Measurements from ENCODE around the gene ZNF324. TPM values are rescaled to one million over a fixed set of nuclear protein-coding genes. Genes with fewer than 3 reads are reported as not detected.

Gene ZNF324
- polyA plus RNA-seq, 1 of the 3 experiments (the other 2 are of a cell fraction) = 5.6 TPM

DNA sequence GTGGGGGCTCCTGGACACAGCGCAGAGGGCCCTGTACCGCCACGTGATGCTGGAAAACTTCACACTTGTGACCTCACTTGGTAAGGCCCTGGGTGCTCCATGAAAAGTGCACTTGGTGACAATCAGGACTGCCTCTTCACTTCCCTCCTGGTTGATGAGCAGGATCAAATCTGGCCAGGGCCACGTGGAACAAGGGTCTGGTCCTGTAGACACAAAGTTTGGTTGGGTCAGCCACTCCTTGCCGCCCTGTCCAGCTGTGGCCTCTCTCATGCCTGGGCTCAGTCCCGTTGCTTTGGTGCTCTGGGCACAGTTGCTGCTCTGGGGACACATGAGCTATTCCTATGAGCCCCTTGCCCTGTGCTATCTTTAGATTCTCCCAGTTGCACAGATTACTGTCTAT is 13.1 kb upstream of the ZNF324 start (continued):
- TF ChIP-seq NFIC (IDR thresholded peaks at IDR 0.05; ENCODE audit: borderline replicate concordance) (no peak), MEF2A (IDR thresholded peaks at IDR 0.05; ENCODE audit: borderline replicate concordance, low read depth) (no peak), CHD2 (IDR thresholded peaks at IDR 0.05; ENCODE audit: low read length, partially characterized antibody) (no peak), JUND (IDR thresholded peaks at IDR 0.05) (no peak), ELF1 (IDR thresholded peaks at IDR 0.05) (no peak), TAF1 (IDR thresholded peaks at IDR 0.05; ENCODE audit: borderline replicate concordance, low read depth, low read length) (no peak), NRF1 (IDR thresholded peaks at IDR 0.05; ENCODE audit: low read depth, low read length) (no peak), TEAD4 (IDR thresholded peaks at IDR 0.05; ENCODE audit: borderline replicate concordance, insufficient read depth) (no peak)
- TF ChIP-seq, protein P1, sequence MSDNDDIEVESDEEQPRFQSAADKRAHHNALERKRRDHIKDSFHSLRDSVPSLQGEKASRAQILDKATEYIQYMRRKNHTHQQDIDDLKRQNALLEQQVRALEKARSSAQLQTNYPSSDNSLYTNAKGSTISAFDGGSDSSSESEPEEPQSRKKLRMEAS (IDR thresholded peaks at IDR 0.05; ENCODE audit: low read depth) = no peak
- TF ChIP-seq, protein P2, sequence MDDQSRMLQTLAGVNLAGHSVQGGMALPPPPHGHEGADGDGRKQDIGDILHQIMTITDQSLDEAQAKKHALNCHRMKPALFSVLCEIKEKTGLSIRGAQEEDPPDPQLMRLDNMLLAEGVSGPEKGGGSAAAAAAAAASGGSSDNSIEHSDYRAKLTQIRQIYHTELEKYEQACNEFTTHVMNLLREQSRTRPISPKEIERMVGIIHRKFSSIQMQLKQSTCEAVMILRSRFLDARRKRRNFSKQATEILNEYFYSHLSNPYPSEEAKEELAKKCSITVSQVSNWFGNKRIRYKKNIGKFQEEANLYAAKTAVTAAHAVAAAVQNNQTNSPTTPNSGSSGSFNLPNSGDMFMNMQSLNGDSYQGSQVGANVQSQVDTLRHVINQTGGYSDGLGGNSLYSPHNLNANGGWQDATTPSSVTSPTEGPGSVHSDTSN (IDR thresholded peaks at IDR 0.05) = no peak

DNA sequence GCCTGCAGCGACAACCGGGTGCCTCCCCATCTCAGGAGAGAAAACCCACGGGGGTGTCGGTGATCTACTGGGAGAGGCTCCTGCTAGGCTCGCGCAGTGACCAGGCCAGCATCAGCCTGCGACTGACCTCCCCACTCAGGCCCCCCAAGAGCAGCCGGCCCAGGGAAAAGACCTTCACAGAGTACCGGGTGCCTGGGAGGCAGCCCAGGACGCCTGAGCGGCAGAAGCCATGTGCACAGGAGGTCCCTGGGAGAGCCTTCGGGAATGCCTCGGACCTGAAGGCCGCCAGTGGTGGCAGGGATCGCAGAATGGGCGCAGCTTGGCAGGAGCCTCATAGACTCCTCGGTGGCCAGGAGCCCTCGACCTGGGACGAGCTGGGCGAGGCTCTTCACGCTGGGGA is 11.6 kb upstream of the ZNF324 start:
- no peak overlapping the region for H3K9ac ChIP-seq
- no peak overlapping the region for H2AFZ ChIP-seq (ENCODE audit: low read depth)
- H3K9me3 ChIP-seq = no peaks in the 10 kb centered on the region
- 93% methylated on average over 9 of the region's 21 CpGs for WGBS (ENCODE audit: low lambda C conversion rate)
- POLR2A ChIA-PET = no interaction called here
- peaks cover 0 to 7% of the 10 kb centered on the region in 2 experiments; a peak in 1 of 4 replicates for H3K4me1 ChIP-seq (ENCODE audit: control insufficient read depth in 1 of 2, insufficient read depth in 2 of 2, low read depth in 1 of 2, low read length in 1 of 2)
- no peaks in the 10 kb centered on the region for H3F3A ChIP-seq (replicated peaks; ENCODE audit: insufficient read depth)
- TF ChIP-seq YY1 (IDR thresholded peaks at IDR 0.05; ENCODE audit: low read depth) = no peak
- TF ChIP-seq, protein P3, sequence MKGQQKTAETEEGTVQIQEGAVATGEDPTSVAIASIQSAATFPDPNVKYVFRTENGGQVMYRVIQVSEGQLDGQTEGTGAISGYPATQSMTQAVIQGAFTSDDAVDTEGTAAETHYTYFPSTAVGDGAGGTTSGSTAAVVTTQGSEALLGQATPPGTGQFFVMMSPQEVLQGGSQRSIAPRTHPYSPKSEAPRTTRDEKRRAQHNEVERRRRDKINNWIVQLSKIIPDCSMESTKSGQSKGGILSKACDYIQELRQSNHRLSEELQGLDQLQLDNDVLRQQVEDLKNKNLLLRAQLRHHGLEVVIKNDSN (IDR thresholded peaks at IDR 0.05; ENCODE audit: borderline replicate concordance, low read depth) = no peak
- TF ChIP-seq RFX5 (IDR thresholded peaks at IDR 0.05; ENCODE audit: low read length) = no peak
- no peak for TF ChIP-seq FOXJ3 (CRISPR knock-in tag; IDR thresholded peaks at IDR 0.05)
- TF ChIP-seq, protein P1 (IDR thresholded peaks at IDR 0.05; ENCODE audit: low read depth) = no peak
- no peaks in the 10 kb centered on the region for H3K27me3 ChIP-seq (ENCODE audit: insufficient read depth)
- no peaks in the 10 kb centered on the region for H3K9me2 ChIP-seq
- no peaks in the 10 kb centered on the region for H4K20me1 ChIP-seq (ENCODE audit: insufficient read depth)
- CTCF ChIA-PET = no interaction called here
- no peak overlapping the region for H3K27ac ChIP-seq (ENCODE audit: low read depth in 2 of 2, low read length in 1 of 2)
- no peak overlapping the region for H3K4me3 ChIP-seq (ENCODE audit: low read depth in 2 of 2, low read length in 1 of 2)
- no peak for DNase-seq
- H3K36me3 ChIP-seq (replicated peaks in 1 of 2; ENCODE audit: control insufficient read depth in 1 of 2, insufficient read depth in 2 of 2, low read length in 1 of 2) = peaks cover 3 to 25% of the 10 kb centered on the region in 2 experiments
- H3K4me2 ChIP-seq = no peak overlapping the region
- no peaks in the 10 kb centered on the region for H3K79me2 ChIP-seq (ENCODE audit: insufficient read depth)

DNA sequence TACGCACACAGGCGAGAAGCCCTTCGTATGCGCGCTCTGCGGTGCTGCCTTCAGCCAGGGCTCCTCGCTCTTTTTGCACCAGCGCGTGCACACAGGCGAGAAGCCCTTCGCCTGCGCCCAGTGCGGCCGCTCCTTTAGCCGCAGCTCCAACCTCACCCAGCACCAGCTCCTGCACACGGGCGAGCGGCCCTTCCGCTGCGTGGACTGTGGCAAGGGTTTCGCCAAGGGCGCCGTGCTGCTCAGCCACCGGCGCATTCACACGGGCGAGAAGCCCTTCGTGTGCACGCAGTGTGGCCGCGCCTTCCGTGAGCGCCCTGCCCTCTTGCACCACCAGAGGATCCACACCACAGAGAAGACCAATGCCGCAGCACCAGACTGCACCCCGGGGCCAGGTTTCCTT is 10.8 kb upstream of the ZNF324 start:
- Histone ChIP-seq H2AFZ (ENCODE audit: low read depth) (no peak overlapping the region), H3K4me2 (no peak overlapping the region), H3K79me2 (ENCODE audit: insufficient read depth) (no peaks in the 10 kb centered on the region), H3K9ac (no peak overlapping the region), H3K9me3 (no peaks in the 10 kb centered on the region), H3F3A (replicated peaks; ENCODE audit: insufficient read depth) (no peaks in the 10 kb centered on the region), H3K9me2 (no peaks in the 10 kb centered on the region), H3K4me3 (ENCODE audit: low read depth in 2 of 2, low read length in 1 of 2) (no peak overlapping the region), H4K20me1 (ENCODE audit: insufficient read depth) (no peaks in the 10 kb centered on the region), H3K4me1 (ENCODE audit: control insufficient read depth in 1 of 2, insufficient read depth in 2 of 2, low read depth in 1 of 2, low read length in 1 of 2) (peaks cover 0 to 3% of the 10 kb centered on the region in 2 experiments; a peak in 1 of 4 replicates), H3K27me3 (ENCODE audit: insufficient read depth) (no peaks in the 10 kb centered on the region), H3K27ac (ENCODE audit: low read depth in 2 of 2, low read length in 1 of 2) (no peak overlapping the region), H3K36me3 (replicated peaks in 1 of 2; ENCODE audit: control insufficient read depth in 1 of 2, insufficient read depth in 2 of 2, low read length in 1 of 2) (peaks cover 3 to 25% of the 10 kb centered on the region in 2 experiments)
- no peak for DNase-seq
- ChIA-PET POLR2A (no interaction called here), CTCF (no interaction called here)
- 96% methylated on average over 35 of the region's 35 CpGs for WGBS (ENCODE audit: low lambda C conversion rate)
- TF ChIP-seq YY1 (IDR thresholded peaks at IDR 0.05; ENCODE audit: low read depth) (no peak), RAD21 (IDR thresholded peaks at IDR 0.05; ENCODE audit: low read length) (no peak), FOXM1 (IDR thresholded peaks at IDR 0.05; ENCODE audit: low read depth) (no peak), RCOR1 (IDR thresholded peaks at IDR 0.05; ENCODE audit: low read length) (no peak), ELF1 (IDR thresholded peaks at IDR 0.05) (no peak), EZH2phosphoT487 (IDR thresholded peaks at IDR 0.05; ENCODE audit: borderline replicate concordance, low read depth) (no peak), NRF1 (IDR thresholded peaks at IDR 0.05; ENCODE audit: low read depth, low read length) (no peak), CHD2 (IDR thresholded peaks at IDR 0.05; ENCODE audit: low read length, partially characterized antibody) (no peak), JUND (IDR thresholded peaks at IDR 0.05) (no peak)
- TF ChIP-seq, protein P4, sequence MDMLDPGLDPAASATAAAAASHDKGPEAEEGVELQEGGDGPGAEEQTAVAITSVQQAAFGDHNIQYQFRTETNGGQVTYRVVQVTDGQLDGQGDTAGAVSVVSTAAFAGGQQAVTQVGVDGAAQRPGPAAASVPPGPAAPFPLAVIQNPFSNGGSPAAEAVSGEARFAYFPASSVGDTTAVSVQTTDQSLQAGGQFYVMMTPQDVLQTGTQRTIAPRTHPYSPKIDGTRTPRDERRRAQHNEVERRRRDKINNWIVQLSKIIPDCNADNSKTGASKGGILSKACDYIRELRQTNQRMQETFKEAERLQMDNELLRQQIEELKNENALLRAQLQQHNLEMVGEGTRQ (IDR thresholded peaks at IDR 0.05; ENCODE audit: borderline replicate concordance, low read depth, low read length) = no peak
- TF ChIP-seq, protein P5, sequence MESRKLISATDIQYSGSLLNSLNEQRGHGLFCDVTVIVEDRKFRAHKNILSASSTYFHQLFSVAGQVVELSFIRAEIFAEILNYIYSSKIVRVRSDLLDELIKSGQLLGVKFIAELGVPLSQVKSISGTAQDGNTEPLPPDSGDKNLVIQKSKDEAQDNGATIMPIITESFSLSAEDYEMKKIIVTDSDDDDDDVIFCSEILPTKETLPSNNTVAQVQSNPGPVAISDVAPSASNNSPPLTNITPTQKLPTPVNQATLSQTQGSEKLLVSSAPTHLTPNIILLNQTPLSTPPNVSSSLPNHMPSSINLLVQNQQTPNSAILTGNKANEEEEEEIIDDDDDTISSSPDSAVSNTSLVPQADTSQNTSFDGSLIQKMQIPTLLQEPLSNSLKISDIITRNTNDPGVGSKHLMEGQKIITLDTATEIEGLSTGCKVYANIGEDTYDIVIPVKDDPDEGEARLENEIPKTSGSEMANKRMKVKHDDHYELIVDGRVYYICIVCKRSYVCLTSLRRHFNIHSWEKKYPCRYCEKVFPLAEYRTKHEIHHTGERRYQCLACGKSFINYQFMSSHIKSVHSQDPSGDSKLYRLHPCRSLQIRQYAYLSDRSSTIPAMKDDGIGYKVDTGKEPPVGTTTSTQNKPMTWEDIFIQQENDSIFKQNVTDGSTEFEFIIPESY (IDR thresholded peaks at IDR 0.05; ENCODE audit: borderline replicate concordance, low read depth) = no peak
- TF ChIP-seq, protein P2 (IDR thresholded peaks at IDR 0.05) = no peak
